ENCODE data around the gene MELK. TPM values are rescaled to one million over a fixed set of nuclear protein-coding genes. Genes with fewer than 3 reads are reported as not detected.
"Not testable (repeated sequence)": the region's sequence is repeated elsewhere in the genome, so short reads cannot be mapped to it uniquely, and the experiment has no call there.

MELK gene
- total RNA-seq = 9.8 TPM

- DNase-seq = peak; percentile 89
Observed at GRCh38 chr9:36572515-36573418, at the start of gene MELK. TSS of gene MELK (plus strand) at chr9:36572895. CDS start at chr9:36581682, 8,787 bp downstream.

GRCh38 chr9:36530224-36530623 is 42.5 kb upstream of the MELK start:
- DNase-seq = no peak

- no peak for DNase-seq
Observed at GRCh38 chr9:36532353-36532752, 40.3 kb upstream of the MELK start.

GRCh38 chr9:36533726-36534125 is 39.0 kb upstream of the MELK start:
- not testable (repeated sequence) for DNase-seq

- DNase-seq = no peak
Observed at GRCh38 chr9:36535107-36535506, 37.6 kb upstream of the MELK start.

- no peak for DNase-seq
Observed at GRCh38 chr9:36537861-36538260, 34.8 kb upstream of the MELK start.

- no peak for DNase-seq
Observed at GRCh38 chr9:36542355-36542754, 30.3 kb upstream of the MELK start.

GRCh38 chr9:36543916-36544315 is 28.8 kb upstream of the MELK start:
- DNase-seq = peak; percentile 91

- no peak for DNase-seq
Observed at GRCh38 chr9:36547598-36547997, 25.1 kb upstream of the MELK start.

- no peak for DNase-seq
Observed at GRCh38 chr9:36548454-36548853, 24.2 kb upstream of the MELK start.

- no peak for DNase-seq
Observed at GRCh38 chr9:36550135-36550534, 22.6 kb upstream of the MELK start.

GRCh38 chr9:36550631-36551098 is 22.0 kb upstream of the MELK start:
- not testable (repeated sequence) for DNase-seq

- no peak for DNase-seq
Observed at GRCh38 chr9:36551129-36551528, 21.6 kb upstream of the MELK start.

GRCh38 chr9:36551910-36552309 is 20.8 kb upstream of the MELK start:
- DNase-seq = no peak

GRCh38 chr9:36559036-36559695 is 13.5 kb upstream of the MELK start:
- no peak for DNase-seq

GRCh38 chr9:36560771-36561170 is 11.9 kb upstream of the MELK start:
- DNase-seq = no peak

- not testable (repeated sequence) for DNase-seq
Observed at GRCh38 chr9:36562801-36563200, 9.9 kb upstream of the MELK start.

GRCh38 chr9:36566813-36567221 is 5.9 kb upstream of the MELK start:
- peak; percentile 70 for DNase-seq

- DNase-seq = not testable (repeated sequence)
Observed at GRCh38 chr9:36568681-36569080, 4.0 kb upstream of the MELK start.

- no peak for DNase-seq
Observed at GRCh38 chr9:36571333-36571732, 1.4 kb upstream of the MELK start.

- DNase-seq = not testable (repeated sequence)
Observed at GRCh38 chr9:36574045-36574444, 1.4 kb downstream of the MELK start.

GRCh38 chr9:36575411-36575882 is 2.8 kb downstream of the MELK start:
- no peak for DNase-seq

- no peak for DNase-seq
Observed at GRCh38 chr9:36576866-36577265, 4.2 kb downstream of the MELK start.
